OCI-M2 (cell line): ENCODE data around the gene NSDHL.
"Not testable (repeated sequence)": the region's sequence is repeated elsewhere in the genome, so short reads cannot be mapped to it uniquely, and the experiment has no call there.

Experiments used
- DNase-seq: peaks from one replicate; lab custom pipeline; 2025; ENCODE audit not compliant: unreplicated experiment; lab: John Stamatoyannopoulos, UW

Gene NSDHL

DNA sequence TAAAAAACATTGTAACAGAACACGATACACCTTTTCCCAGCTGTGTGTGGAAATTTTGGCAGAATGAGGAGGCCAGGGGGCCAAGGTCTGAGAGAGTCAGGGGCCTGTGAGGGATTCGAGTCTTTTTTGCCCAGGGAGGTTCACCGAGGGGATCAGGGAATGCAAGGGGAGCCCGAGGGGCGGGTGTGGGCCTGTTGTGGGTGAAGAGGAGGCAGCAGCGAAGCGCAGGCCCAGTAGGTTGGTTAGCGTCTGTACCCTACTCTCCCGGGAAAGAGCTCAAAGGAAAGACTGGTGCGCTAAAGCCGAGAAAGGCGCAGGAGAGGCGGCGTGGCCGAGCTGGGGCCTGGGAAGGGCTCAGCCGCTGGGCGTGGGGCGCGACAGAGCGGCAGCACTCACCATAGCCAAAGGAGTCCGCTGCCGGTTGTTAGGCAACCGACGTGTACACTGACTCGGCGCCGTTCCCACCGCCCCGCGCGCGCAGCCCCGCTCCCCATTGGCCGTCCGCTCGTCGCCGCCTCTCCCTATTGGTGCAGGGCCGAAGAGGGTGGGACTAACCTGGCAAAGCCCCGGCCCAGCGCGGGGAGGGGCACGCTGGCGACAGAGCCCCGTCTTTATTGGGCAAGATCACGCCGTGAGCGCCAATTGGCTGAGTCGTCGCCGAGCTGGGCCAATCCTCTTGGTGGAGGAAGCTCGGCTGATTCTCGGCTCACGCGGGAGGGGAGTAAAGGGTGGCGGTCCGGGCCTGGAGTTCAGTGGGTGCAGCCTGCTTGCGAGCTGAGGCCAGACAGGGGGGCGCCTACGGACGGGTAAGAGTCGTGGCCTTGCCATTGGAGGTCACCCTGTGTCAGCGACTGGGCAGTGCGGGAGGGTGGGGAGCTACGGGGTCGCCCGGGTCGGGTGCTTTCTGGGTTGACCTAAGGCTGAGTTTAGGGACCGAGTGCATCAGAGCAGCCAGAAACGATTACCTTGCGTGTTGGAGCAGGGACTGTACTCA, at the start of gene NSDHL, which contains the start of gene CETN2:
Gene NSDHL (plus strand): TSS at position 752 of the 994 bp plus-strand sequence. CDS start 15,262 bp downstream, outside the sequence.
Gene CETN2 (minus strand): TSS at position 446 of the 994 bp plus-strand sequence. CDS start 47 bp downstream, at position 399.
- peak; percentile 9 for DNase-seq

DNA sequence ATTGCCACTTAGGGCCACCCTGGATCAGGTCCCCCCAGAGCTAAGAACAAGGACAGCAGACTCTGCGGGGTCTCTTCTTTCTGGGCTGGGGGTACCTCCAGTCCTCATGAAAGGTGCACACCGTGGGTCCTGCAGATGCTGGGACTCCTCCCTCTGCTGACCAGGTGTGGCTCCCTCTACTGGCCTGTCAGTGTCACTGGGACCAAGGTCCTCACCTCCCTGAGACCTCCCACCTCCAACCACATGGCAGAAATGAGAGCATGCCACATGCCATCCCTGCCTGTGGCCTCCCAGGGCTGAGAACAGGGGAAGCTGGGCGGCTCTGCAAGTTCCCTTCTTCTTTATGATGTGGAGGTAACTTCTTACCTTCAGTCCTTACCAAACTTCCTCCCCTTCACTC, 43.8 kb upstream of the NSDHL start:
- not testable (repeated sequence) for DNase-seq

DNA sequence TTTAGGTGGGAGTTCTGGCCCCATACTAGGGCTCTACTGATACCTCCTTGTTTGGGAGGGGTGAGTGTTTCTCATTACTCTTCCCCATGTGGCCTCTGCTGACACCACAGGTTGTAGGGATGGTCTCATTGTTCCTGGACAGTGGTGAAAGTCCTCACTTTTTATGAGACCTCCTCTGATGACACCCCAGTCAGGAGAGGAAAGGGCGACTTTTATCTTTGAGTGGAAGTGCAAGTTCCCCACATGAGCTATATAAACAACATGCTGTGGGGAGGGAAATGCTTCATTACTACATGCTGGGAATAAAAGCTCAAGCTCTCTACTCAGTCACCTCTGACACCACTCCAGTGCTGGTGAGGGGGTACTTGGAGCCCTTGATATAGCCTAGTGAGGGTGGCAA, 31.9 kb upstream of the NSDHL start:
- DNase-seq = no peak

DNA sequence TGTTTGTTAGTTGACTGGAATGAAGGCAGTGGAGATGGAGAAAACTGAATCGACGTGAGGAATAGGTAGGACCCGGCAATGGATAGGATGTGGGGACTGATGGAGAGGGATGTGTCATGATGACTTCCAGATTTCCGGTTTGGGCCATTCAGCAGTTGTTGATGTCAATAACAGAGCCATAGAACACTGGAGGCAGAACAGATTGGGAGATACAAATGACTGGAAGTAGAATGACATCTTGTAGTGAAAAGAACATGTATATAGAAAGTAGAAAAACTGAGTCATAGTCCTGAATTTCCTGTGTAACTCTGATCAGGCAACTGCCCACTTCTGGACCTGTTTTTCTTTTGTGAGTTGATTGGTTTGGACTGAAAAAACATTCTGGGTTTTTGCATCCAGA, 24.8 kb upstream of the NSDHL start:
- DNase-seq = no peak

DNA sequence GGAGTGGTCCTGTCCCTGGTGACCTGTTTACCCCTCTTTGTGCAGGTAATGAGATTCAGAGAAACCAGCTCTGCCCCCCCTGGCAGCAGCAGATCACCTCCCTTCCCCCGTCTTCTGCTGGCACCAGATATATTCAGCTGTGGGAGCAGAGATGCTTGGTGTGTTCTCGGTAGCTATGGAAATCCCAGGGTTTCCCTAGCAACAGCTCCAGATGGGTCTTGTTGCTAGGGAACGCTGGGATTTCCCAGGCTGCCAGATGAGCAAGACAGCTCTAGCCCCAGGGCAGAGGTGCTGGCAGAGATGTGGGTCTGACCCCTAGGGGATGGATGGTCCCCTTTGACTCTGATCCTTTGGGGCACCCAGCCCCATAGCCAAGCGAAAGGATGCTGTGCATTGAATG, 20.5 kb upstream of the NSDHL start:
- no peak for DNase-seq

DNA sequence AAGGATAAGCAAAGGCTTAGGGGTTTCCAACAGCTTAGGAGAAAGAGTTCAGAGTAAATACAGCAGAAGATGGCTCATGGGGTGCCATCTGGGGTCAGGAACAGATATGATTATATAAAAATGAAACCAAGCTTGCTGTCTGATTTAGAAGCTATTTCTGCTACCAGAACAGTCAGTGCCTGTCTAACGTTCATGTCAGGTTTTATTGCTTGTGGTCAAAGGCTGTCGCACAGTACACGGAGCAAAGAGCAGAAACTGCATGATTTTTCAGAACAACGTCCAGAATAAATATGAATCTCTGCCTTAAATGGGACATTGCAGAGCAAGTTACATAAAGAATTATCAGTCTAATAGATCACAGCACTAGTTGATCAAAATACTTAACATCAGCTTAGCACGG, 17.7 kb upstream of the NSDHL start:
- no peak for DNase-seq

DNA sequence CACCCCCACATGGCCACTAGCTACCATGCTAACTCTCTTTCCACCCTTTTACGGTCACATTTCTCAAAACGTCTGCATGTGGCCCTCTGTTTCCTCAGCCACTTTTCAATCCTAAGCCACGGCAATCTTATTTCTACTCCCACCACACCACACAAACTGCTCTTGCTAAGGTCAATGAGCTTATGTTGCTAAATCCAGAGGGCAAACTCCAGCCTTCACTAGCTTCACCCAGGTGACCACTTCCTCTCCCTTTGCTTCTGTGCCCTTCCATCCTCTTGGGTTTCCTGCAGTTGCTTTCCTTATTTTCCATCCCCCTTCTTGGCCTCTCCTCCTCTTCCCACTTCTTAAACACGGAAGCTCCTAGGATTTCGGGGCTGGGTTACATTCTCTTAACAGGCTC, 16.8 kb upstream of the NSDHL start:
- DNase-seq = no peak

DNA sequence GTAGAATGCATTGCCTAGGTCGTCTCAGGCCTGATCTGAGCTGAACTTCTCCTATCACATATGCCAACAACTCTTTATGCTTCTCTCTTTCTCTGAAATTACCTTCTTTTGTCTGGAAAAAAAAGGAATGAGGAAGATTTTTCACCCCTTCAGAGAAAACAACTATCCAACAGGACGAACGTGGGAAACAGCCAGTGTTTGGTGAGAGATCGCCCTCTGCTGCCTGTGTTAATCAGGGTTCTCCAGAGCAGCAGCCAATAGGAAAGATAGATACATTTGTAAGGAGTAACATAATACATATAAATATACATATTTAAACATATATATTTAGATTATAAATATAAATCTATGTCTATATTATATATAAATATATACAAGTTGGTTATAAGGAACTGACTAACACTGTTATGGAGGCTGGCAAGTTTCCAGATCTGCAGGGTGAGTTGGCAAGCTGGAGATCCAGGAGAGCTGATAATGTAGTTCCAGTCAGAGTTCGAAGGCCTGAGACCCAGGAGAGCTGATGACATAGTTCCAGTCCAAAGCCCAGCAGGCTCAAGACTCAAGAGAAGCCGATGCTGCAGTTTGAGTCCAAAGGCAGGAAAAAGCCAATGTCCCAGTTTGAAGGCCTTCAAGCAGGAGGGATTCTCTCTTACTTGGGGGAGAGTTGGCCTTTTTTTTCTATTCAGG, 13.6 kb upstream of the NSDHL start:
- no peak for DNase-seq

DNA sequence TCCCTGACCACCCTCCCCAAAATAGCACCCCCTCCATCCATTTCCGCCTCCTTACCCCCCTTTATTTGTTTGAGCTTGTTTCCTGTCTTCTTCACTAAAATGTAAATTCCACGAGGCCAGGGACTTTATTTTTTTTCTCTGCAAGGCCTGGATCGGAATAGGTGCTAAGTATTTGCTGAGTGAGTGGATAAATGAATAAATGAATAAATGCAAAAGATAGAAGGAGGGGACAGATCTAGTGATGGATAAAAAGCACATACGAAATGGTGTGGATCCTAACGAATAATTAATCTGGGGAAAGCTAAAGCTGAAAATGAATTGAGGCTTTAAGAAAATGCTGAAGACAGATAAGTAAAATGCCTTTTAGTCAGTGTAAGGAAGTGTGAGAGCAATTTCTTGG, 12.5 kb upstream of the NSDHL start:
- DNase-seq = no peak

DNA sequence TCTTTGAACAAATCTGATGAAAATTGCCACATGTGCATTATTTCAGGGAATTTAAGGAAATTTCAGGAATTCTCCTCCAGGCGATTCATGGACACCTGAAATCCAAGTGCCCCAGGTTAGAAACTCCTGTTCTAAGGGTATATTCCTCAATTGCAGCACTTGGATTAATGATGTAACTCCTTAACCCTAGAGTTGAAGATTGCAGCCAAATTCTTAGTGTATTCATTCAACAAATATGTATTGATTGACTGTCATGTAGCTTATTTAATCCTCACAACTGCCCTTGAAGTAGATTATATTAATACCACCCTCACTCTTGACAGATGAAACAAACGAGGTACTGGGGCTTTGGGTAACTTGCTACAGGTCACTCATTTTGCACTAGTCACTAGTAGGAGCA, 11.6 kb upstream of the NSDHL start:
- no peak for DNase-seq

DNA sequence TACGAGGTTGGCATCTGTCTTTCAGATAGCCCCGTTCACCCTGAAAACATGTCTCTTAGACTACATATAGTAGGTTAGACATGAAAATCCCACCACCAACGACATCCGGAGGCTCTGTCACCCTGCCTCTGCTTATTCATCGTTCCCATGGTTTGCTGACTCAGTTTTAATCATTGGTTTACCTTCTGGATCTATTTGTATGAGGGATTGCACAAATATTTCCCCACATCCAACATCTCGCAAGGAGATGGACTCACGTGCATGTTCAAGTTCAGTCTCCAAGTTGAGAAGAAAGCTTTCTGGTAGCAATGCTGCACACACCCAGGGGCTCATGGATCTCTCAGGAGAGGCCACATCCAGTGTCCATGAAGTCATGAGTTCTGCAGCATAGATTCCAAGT, 11.1 kb upstream of the NSDHL start:
- no peak for DNase-seq

DNA sequence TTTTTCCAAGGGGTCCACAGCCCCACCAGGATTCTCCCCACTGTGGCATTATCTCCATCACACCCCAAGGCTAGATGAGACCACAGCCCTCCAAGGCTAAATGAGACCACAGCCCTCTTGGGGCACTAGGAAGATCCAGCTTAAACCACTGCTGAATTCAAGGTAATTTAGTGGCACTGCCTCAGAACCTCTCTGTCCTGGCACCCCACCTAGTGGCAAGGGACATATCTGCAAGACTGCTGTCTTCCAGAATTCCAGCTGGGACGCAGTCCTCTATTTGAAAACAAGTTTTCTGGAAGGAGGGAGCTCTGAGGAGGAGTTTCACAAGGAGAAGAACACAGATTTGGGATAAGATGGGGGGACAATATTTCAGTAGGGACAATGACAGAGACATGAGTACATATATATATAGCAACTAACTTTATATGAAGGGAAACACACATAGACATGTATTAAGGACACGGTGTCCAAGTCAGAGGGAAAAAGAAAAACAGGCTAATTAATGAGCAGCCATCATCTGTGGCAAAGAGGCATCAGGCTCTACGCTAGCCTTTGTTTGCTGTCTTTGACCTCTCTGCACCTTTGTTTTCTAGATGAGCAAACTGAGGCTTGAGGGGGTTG, 9.6 kb upstream of the NSDHL start:
- DNase-seq = no peak

DNA sequence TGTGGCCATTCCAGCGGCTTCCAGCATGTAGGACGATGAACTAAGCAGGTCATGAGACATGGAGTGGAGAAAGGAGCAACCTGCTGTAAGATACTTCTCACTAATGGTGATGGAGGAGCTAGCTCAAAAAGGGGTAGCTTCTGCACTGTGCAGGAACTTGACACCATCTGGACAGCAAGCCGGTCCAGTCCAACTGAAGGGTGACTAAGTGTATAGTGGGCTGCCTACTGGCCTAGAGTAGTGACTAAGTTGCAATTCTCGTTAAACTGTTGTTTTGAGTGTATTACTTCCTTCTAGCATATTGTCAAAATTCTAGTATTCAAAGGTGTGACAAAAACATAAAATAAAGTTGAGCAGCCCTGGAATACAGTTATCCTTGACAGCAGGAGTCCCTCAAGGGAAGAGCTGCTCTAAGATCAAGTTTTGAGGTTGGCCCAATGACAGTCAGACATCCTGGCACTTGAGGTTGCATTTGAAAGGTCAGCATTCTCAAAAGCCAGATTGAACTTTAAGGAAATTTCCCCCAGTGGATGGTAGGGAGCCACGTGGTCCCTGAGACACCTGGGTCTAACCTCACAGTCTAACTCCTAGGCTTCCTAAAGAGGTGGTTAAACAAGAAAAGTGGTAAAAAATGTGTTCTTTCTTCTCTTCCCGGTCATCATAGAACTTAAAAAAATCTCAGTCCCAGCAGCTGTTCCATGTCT, 8.3 kb upstream of the NSDHL start:
- DNase-seq = no peak

DNA sequence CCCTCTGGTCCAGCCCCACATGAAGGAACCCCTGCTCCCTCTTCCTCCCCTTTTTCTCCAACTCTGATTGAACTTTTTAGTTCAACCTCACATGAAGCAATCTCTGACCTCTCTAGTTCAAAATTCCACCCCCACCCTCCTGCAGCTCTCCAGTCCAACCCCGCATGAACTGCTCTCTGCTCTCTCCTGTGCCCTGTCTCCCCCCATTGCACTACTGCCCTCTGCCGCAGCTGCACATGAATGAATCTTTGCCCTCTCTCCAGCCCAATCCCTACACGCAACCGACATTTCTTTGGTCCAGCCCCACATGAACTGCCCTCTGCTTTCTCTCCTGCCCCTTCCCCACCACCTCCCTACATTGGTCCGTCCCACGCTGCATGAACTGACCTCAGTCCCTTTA, 7.2 kb upstream of the NSDHL start:
- DNase-seq = no peak

DNA sequence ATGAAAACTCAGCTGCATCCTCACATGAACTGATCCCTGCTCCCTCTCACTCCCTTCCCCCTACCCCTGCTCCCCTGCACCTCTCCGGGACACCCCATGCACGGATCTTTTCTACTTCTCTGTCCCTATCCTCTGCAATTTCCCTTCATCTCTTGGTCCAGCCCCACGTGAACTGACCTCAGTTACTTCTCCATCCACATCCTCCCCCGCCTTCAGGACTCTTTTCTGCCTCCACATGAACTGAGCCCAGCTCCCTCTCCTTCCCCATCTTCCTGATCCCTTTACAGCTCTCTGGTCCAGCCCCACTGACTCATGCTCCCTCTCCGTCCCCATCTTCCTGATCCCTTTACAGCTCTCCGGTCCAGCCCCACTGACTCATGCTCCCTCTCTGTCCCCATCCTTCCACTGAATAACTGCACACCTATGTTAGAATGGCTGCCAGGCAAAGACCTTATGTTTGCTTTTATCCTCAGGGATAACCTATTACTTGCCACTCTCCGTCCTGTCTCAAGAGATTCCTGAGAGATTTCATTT, 6.0 kb upstream of the NSDHL start:
- no peak for DNase-seq

DNA sequence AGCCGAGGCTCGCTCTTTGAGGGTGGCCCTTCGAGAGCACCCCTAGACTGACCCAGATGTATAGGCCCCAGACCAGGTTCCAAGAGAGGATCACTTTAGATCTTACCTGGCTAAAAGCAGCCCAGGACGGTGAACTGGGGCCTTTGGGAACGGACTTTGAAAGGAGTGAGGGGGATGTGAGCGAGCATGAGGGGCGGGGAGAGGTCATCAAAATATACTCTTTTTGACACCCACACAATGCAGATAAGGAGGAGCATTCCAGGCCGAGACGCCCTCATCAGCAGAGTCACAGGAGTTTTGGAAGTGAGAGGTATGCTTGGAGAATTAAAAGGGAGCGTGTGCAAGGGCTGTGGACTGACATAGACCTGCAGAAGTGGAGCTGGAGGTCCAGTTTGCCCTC, 528 bp downstream of the NSDHL start:
- no peak for DNase-seq

DNA sequence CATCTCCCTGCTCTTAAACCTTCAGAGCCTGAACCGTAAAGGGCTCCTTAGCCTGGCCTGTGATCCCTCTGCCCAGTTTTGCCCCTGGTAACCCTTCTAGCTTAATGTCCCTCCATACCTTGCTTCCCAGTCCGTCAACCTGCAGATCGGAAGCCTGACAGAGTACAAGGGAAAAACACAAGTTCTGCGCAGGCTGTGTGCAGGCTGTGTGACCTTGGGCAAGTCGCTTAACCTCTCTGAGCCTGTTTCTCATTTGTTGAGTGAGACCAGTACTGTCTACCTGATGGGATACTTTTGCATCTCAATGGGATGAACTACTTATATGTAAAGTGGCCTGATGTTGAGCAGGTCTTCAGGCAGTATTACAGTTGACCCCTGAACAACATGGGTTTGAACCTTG, 1.7 kb downstream of the NSDHL start:
- DNase-seq = no peak

DNA sequence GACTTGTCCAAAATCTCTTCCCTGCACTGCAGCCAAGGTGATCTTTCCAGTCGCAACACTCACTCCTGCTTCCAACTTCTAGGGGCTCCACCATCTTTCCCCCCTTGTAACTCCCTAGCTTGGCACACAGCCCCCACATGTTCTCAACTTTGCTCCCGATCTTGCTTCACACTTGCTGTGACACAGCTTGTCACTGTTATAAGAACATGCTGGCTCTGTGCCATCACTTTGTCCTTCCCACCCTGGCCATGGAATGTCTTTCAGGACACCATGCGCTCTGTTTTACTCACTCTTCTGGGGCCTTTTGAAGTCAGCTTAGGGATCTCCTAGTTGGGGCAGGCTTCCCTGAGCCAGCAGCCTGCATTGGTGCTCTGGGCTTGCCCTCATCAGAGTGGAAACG, 2.5 kb downstream of the NSDHL start:
- no peak for DNase-seq

DNA sequence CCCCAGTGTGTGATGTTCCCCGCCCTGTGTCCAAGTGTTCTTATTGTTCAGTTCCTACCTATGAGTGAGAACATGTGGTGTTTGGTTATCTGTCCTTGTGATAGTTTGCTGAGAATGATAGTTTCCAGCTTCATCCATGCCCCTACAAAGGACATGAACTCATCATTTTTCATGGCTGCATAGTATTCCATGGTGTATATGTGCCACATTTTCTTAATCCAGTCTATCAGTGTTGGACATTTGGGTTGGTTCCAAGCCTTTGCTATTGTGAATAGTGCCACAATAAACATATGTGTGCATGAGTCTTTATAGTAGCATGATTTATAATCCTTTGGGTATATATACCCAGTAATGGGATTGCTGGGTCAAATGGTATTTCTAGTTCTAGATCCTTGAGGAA, 4.6 kb downstream of the NSDHL start:
- DNase-seq = not testable (repeated sequence)

DNA sequence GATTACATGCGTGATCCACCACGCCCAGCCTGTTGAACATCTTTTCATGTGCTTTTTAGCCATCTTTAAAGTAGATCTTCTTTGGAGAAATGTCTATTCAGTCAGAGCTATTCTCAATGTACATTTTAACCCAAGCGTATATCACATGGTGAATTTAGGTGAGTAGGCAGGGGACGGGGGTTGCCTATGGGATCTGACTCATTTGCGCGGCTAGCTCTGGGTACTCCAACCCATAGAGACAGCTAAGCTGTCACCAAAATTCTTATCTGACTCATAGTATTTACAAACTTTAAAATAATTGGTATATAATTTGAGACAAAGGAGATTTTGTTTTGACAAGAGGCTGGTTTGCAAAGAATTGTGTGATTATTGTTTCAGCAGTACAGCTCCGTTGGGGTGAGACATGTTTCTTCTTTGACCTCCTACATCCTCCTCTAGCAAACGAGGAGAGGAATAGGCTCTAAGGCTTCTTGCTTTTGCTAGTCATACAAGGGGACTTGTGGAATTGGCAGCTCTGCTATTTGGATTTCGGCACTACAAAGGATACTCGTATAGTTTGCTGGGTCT, 12.0 kb downstream of the NSDHL start:
- DNase-seq = no peak
